GM18526 (cell line): ENCODE results near the gene ZMIZ1.

Source experiments
- POLR2A ChIP-seq: IDR thresholded peaks from 3 replicates; pipeline ENCODE4 v1.6.1; 2011; ENCODE audit not compliant: insufficient read length; ENCODE audit errors: extremely low read depth

ZMIZ1 gene

GRCh38 chr10:79196470-79197461 lies 128.0 kb downstream of the ZMIZ1 start:
- no peak for TF ChIP-seq POLR2A

- TF ChIP-seq POLR2A, result no peak
Observed at GRCh38 chr10:79197558-79197957, 128.8 kb downstream of the ZMIZ1 start.

GRCh38 chr10:79200346-79200745 lies 131.6 kb downstream of the ZMIZ1 start:
- no peak for TF ChIP-seq POLR2A

- no peak for TF ChIP-seq POLR2A
Observed at GRCh38 chr10:79201706-79202105, 132.9 kb downstream of the ZMIZ1 start.

- TF ChIP-seq POLR2A, result no peak
Observed at GRCh38 chr10:79202188-79203013, 133.6 kb downstream of the ZMIZ1 start.

- no peak for TF ChIP-seq POLR2A
Observed at GRCh38 chr10:79203014-79203644, 134.4 kb downstream of the ZMIZ1 start.

GRCh38 chr10:79203833-79204232 lies 135.1 kb downstream of the ZMIZ1 start:
- TF ChIP-seq POLR2A, result no peak

GRCh38 chr10:79206300-79207095 lies 137.7 kb downstream of the ZMIZ1 start:
- no peak for TF ChIP-seq POLR2A

GRCh38 chr10:79207096-79207357 lies 138.3 kb downstream of the ZMIZ1 start:
- TF ChIP-seq POLR2A, result no peak

- TF ChIP-seq POLR2A, result no peak
Observed at GRCh38 chr10:79207726-79208125, 139.0 kb downstream of the ZMIZ1 start.

GRCh38 chr10:79208251-79208983 lies 139.7 kb downstream of the ZMIZ1 start:
- TF ChIP-seq POLR2A, result no peak

GRCh38 chr10:79209340-79209739 lies 140.6 kb downstream of the ZMIZ1 start:
- no peak for TF ChIP-seq POLR2A

GRCh38 chr10:79209831-79210230 lies 141.1 kb downstream of the ZMIZ1 start:
- TF ChIP-seq POLR2A, result no peak

- TF ChIP-seq POLR2A, result no peak
Observed at GRCh38 chr10:79210672-79211071, 141.9 kb downstream of the ZMIZ1 start.
